SHP77 treated with DMSO at 0.1 percent for 48 hours (cell line): ENCODE data around the gene C1orf159.
"Not testable (repeated sequence)": the region's sequence is repeated elsewhere in the genome, so short reads cannot be mapped to it uniquely, and the experiment has no call there.

ENCODE experiments used
- DNase-seq: peaks from one replicate; lab custom pipeline; 2025; lab: John Stamatoyannopoulos, UW

C1orf159 gene

DNA sequence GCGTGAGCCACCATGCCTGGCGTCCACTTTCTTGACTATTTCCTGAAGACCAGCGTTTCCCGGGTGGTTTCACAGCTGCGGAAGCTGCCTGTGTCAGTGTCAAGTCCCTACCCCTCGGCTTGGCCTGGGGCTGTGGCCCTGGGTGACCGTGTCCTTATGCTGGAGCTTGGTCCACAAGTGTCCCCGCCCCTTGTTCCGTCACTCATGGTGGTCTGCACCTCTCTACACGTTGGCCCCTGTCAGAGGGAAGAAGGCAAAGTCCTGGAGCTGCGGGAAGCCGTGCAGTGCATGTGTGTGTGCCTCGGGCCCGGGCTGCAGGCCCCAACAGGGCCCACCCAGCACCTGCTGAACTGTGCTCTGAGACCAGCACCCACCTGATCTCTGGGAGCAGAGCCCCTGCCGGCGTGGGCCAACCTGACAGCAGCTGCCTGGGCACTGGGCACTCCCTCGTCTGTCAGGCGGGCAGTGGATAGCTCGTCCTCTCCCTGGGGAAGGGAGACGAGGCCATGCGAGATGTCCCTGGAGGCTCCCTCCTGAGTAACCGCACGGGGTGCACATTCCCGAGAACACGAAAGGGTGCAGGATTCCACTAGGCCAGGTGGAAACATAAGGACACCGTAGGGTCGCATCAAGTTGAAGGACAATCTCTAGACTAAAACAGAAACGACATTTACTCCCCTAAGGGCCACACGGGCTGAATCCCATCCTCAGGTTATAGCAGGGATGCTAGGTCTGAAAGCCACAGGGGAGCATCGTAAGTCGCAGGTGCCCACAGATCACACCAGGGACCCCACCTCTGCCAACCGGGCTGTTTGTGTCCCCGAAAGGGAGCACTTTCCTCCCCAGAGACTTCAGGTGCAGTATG is 2.4 kb upstream of the C1orf159 start:
- DNase-seq = no peak

DNA sequence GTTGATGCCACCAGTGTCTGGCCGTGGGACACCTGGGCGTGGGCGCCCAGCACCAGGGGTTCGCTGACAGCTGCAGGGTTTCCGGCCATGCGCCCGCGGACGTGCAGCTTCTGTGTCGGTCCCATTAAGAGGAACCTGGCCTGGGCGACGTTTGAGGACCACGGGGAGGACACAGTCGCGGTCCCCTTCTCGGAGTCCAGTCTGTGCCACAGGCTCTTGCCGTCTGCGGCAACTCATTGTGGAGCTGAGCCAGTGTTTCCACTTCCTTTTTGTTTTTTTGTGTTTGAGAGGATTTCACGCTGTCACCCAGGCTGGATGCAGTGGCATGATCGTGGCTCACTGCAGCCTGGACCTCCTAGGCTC is 1.6 kb upstream of the C1orf159 start:
- no peak for DNase-seq

DNA sequence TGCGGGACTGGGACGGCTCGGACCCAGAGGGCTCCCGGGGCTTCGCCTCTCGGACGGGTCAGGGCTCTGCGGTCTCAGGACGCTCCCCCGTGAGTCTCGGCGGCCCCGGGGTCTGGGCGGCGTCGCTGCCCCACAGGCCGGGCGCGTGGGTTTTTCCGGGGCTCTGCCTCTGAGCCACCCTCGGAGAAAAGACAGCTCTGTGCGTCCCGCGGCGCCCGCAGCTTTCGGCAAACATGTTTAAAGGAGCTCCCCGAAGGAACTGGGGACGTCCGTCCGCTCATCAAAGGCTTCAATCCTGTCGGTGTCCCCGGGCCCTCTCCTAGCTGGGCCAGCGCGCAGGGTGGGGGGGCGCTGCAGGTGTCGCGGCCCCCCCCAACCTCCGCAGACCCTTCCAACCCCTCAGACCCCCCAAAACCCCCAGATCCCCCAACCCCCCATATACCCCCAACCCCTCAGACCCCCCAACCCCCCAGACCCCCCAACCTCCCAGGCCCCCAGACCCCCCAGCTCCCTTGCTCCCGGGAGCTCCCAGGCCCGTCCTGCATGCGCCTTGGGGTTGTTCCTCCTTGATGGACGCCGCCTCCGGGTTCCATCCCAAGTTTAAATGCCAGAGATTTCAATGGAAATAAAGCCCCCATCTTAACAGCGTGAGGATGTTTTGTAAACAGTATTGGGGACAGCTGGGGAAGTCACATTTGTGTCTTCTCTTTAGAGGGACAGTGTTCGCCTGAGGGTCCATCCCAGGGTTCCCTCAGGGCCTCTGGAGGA is 996 bp upstream of the C1orf159 start:
- no peak for DNase-seq

DNA sequence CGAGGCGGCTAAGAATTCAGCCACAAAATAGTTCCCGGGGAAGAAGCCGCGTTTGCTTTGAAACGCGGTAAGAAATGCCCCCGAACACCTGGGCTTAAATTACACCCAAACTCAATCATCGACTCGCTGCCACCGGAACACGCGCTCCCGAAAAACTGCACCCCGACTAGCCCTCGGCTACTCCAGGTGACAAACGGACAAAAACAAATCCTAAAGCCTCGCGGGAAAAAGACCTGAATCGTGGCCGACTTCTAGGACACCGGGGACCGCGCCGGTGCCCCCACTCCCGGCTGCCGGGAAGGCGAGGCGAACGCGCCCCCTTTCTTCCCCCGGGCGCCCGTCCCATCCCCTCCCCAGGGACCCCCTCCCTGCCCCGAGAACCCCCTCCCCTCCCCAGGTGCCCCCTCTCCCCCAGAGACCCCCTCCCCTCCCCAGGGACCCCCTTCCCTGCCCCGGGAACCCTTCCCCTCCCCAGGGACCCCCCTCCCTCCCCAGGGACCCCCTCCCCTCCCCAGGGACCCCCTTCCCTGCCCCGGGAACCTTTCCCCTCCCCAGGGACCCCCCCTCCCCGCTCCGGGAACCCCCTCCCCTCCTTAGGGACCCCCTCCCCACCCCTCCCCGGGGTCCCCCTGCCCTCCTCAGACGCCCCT is 628 bp downstream of the C1orf159 start:
- DNase-seq = no peak

DNA sequence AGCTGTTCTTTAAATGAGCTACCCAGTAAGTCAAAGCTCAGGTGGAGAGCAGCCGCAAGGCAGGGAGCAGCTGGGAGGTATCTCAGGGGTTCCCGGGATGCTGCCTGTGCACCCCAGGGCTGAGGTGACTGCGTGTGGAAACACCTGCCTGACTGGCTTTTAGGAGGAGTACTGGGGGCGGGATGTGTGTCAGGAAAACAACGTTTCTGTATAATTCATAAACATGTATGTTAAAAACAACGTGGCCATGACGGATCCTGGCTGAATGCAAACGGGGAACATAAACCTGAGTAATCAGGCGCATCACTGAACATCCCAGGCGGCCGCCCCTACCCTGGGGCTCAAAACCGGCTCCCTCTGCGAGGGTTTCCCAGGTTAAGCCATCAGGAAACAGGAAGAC is 1.5 kb downstream of the C1orf159 start:
- DNase-seq = no peak

DNA sequence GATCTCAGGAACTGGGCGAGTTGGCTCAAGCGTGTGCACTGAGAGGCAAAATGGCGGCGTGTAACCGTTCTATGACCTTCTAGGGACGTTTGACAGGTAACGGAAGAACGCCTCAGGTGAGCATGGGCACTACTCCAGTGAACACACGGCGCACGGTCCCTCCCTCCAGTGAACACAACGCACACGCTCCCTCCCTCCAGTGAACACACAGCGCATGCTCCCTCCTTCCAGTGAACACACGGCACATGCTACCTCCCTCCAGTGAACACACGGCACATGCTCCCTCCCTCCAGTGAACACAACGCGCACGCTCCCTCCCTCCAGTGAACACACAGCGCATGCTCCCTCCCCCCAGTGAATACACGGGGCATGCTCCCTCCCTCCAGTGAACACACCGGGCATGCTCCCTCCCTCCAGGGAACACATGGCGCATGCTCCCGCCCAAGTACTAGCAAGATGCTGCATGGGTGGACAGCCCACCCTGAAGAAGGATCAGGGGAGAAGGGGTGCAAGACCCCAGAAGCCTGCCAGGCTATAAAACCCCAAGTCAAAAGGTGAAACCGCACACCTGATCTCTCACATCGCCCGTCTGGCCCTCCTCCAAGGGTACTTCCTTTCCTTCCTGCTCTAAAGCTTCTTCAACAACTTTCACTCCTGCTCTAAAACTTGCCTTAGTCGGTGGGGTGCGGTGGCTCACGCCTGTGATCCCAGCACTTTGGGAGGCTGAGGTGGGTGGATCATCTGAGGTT is 3.5 kb downstream of the C1orf159 start:
- no peak for DNase-seq

DNA sequence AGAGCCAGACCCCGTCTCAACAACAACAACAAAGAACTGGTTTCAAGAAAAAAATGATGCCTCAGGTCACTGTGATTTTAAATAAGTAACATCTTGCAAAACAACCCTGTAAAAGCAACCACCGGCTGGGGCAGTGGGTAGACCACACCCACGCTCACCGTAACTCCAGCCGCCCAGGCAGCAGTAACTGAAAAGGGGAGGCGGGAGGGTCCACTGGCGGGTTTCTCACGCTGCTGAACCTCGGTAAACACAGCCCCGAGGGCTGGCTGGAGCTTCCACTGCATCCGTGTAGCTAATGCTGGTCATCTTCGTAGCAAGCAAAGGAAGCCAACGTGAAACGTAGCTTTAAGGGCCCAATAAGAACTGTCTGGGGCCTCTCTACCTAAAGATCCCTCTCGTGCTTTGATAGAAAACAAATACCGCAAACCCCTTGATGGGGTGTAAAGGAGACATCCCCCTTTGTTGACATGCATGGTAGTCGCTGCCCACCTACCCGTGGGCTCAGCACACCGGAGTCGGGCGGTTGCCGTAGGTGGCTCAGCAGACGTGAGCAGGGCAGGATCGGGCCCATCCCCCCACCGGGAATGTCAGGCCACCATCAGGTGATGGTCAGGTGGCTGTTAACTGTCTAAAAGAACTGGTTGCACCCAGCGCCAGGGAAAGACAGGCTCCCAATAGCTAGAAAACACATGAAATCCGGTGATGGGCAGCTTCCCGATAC is 4.2 kb downstream of the C1orf159 start:
- DNase-seq = no peak

DNA sequence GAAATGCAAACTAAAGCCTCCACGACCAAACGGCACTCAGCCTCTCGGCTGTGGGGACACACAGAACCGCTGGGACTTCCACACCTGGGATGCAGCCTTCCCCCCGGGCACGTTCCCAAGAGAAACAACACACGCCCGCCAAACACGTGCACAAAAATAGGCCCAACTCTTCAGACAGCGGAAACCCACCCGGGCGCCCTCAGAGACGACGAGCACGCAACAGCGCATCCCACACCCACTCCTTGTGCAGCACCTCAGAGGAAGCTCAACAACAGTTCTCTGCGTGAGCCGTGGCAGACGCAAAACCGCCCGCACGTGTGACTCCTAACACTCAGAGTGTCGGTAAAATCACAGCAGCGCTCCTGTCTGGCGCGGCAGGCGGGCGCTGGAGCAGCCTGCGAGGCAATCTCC is 5.3 kb downstream of the C1orf159 start:
- DNase-seq = no peak

DNA sequence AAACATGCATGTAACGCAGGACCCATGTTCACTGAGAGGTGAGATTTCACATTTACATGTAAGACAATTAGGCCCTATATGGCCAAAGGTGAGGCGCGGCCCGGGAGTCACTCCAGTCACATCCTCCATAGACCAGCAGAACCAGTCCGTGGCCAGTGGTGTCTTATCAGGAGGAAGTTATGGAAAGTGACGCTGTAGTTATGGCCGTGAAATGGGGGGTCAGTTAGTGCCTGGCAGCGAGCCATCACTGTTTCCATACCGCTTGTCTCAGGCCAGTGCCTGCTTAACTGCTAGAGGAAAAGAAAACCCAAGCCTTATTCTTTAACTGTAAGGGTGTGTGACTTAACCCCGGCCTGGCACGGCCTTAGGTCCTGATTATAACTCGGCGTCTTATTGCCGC is 6.1 kb downstream of the C1orf159 start:
- DNase-seq = no peak

DNA sequence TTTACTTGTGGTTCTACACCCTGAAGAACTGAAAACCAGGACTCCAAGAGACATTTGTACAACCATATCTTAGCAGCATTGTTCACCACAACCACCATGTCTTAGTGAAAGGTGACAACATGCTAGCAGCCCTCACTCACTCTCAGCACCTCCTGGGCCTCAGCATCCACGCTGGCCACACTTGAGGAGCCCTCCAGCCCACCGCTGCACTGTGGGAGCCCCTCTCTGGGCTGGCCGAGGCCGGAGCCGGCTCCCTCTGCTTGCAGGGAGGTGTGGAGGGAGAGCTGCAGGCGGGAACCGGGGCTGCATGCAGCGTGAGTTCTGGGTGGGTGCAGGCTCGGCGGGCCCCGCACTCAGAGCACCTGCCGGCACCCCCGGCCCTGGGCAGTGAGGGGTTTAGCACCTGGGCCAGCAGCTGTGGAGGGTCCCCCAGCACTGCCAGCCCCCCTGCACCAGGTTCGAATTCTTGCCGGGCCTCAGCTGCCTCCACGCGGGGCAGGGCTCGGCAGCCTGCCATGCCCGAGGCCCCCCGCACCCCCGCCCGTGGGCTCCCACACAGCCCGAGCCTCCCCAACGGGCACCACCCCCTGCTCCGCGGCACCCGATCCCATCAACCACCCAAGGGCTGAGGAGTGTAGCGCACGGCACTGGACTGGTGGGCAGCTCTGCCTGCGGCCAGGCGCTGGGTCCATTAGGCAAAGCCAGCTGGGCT is 9.2 kb downstream of the C1orf159 start:
- DNase-seq = no peak

DNA sequence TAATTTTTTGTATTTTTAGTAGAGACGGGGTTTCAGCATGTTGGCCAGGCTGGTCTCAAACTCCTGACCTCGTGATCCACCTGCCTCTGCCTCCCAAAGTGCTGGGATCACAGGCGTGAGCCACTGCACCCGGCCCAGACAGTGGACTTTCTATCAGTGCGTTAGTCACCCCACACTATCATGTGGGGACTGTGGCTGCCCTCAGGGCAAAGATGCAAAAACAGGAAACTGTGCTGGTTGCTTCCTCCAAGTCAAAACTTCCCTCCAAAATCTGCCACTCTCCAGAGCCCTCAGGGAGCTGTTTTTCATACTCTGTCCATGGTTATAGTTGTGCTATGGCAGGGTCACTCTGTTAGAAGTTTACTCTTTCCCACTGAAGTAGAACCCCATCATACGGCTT is 11.7 kb downstream of the C1orf159 start:
- not testable (repeated sequence) for DNase-seq

DNA sequence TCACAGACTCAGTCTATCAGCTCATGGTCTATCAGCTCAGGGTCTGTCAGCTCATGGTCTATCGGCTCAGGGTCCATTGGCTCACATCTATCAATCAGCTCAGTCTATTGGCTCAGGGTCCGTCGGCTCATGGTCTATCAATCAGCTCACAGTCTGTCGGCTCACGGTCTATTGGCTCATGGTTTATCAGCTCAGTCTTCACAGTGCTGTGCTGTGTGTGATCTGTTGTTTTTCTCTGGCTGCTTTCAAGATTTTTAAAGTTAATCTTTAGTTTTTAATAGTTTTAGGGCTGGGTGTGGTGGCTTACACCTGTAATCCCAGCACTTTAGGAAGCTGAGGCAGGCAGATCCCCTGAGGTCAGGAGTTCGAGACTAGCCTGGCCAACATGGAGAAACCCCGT is 14.4 kb downstream of the C1orf159 start:
- no peak for DNase-seq

DNA sequence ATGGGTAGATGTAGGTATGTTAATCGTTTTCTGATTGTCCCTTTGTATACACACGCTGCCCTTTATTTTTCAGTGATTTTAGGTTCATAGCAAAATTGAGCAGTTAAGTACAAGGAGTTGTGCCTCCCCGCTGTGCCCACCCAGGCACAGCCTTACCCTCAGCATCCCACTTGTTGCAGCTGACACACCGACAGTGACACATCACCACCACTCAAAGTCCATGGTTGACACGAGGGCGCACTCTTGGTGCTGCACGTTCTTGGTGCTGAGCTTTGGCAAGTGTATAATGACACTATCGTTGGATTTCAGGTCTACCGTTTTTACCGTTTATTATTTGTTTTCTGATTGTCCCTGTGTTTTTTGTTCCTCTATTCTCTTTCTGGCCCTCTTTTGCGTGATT is 15.6 kb downstream of the C1orf159 start:
- DNase-seq = no peak

DNA sequence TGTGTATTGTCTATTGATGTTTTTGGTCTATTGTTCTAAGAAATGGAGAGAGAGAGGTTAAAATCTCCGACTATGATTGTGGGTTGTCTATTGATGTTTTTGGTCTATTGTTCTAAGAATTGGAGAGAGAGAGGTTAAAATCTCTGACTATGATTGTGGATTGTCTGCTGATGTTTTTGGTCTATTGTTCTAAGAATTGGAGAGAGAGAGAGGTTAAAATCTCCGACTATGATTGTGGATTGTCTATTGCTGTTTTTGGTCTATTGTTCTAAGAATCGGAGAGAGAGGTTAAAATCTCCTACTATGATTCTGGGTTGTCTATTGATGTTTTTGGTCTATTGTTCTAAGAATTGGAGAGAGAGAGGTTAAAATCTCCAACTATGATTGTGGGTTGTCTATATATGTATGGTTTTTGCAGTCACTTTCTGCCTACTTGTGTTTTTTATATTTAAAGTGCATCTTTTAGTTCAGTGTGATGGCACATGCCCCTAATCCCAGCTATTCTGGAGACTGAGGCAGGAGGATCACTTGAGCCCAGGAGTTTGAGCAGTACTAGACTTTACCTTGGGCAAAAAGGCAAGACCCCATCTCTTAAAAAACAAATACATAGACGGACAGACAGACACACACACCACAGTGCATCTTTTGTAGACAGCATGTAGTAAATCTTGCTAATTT is 16.2 kb downstream of the C1orf159 start:
- no peak for DNase-seq

DNA sequence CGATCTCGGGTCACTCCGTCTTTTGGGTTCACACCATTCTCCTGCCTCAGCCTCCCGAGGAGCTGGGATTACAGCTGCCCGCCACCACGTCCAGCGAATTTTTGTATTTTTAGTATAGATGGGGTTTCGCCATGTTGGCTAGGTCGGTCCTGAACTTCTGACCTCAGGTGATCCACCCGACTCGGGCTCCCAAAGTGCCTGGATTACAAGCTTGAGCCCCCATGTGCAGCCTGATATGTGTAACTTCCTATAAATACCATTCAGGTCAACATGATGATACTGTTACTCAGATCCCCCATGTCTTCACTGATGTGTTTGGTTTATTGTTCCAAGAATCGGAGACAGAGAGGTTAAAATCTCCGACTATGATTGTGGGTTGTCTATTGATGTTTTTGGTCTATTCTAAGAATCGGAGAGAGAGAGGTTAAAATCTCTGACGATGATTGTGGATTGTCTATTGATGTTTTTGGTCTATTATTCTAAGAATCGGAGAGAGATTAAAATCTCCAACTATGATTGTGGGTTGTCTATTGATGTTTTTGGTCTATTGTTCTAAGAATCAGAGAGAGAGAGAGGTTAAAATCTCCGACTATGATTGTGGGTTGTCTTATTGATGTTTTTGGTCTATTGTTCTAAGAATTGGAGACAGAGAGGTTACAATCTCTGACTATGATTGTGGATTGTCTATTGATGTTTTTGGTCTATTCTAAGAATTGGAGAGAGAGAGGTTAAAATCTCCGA is 17.0 kb downstream of the C1orf159 start:
- no peak for DNase-seq

DNA sequence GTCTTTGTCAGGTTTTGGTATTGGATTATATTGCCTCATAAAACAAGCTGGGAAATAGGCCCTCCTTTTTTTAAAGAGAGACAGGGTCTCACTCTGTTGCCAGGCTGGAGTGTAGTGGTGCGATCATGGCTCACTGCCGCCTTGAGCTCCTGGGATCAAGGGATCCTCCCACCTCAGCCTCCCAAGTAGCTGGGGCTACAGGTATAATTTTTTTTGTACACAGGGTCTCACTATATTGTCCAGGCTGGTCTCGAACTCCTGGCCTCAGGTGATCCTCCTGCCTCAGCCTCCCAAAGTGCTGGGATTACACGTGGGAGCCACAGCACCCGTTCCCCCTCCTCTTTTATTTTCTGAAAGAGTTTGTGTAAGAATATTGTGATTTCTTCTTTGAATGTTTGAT is 19.8 kb downstream of the C1orf159 start:
- DNase-seq = not testable (repeated sequence)

DNA sequence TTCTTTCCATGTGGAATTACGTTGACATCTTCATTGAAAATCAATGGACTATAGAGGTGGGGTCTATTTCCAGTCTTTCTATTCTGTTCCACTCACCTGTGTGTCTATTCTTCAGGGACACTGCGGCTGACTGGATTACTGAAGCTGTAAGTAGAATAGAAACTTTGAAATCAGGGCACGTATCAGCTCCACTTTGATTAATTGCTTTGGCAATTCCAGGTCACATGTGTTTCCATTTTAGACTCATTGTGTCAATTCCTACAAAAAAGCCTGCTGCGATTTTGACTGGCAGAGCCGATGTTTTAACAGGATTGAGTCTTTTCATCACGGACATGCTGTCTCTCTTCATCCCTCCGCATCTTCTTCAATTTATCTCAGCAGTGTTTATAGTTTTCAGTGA is 20.9 kb downstream of the C1orf159 start:
- DNase-seq = no peak

DNA sequence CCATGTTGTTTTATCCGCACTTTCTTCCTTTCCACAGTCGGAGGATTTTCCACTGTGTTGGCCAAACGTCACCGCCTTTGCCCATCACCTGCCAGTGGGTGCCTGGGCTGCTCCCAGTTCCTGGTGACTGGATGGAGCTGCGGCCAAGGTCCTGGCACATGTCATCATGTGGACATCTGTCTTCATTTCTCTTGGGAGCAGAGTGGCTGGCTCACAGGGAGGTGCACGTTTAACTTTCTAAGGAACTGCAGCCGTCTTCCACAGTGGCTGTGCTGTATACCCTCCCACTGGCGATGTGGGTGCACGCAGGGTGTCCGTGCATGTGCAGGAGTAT is 22.3 kb downstream of the C1orf159 start:
- DNase-seq = no peak

DNA sequence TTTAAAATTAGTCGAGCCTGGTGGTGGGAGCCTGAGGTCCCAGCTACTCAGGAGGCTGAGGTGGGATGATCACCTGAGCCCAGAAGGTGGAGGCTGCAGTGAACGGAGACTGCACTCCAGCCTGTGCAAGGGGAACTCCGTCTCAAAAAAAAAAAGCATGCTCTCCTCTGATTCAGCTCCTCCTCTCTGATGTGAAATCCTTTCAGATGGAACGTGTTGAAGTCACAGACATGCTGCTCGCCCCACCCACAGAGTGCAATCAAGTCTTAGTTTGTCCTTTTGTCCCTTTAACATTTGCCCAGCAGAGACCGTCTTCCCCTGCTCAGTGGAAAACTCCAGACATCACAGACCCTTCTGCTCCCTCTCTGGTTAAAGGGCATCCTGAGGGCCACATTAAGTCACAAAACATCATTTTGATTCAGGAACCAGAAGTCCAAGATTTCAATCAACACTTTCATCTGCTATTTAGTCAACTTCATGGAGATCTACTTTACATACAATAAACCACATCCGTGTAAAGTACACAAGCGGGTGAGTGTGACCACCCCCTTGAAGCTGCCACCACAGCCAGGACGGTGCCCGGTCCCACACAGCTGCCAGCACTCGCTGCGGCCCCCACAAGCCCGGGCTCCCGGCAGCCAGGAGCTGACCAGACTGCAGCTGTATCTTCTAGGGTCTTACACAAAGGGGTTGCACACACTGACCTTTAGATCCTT is 22.8 kb downstream of the C1orf159 start:
- no peak for DNase-seq
